GM21737 (cell line): ENCODE results near the gene VTI1A.
"Not testable (repeated sequence)": the region's sequence is repeated elsewhere in the genome, so short reads cannot be mapped to it uniquely, and the experiment has no call there.

Experiments
- ATAC-seq: cut with Tn5 transposase; IDR thresholded peaks from one replicate; pipeline ENCODE4 v1.9.1; 2021; ENCODE audit warnings: mild to moderate bottlenecking, moderate library complexity; ENCODE audit not compliant: unreplicated experiment

Gene VTI1A

GRCh38 chr10:112848228-112848627, 401.2 kb downstream of the VTI1A start:
- no peak for ATAC-seq

GRCh38 chr10:112848868-112849430, 401.9 kb downstream of the VTI1A start:
- no peak for ATAC-seq

- no peak for ATAC-seq
These were observed 402.5 kb downstream of the VTI1A start for GRCh38 chr10:112849546-112849945.

GRCh38 chr10:112851181-112851580, 404.2 kb downstream of the VTI1A start:
- ATAC-seq = no peak

GRCh38 chr10:112851588-112852211, 404.7 kb downstream of the VTI1A start:
- no peak for ATAC-seq

GRCh38 chr10:112852306-112852705, 405.3 kb downstream of the VTI1A start:
- ATAC-seq = no peak

- no peak for ATAC-seq
These were observed 408.1 kb downstream of the VTI1A start for GRCh38 chr10:112855134-112855533.

GRCh38 chr10:112857493-112857892, 410.5 kb downstream of the VTI1A start:
- ATAC-seq = no peak

GRCh38 chr10:112858986-112859651, 412.1 kb downstream of the VTI1A start:
- ATAC-seq = no peak

GRCh38 chr10:112859793-112860192, 412.8 kb downstream of the VTI1A start:
- ATAC-seq = no peak

GRCh38 chr10:112863461-112863860, 416.4 kb downstream of the VTI1A start:
- not testable (repeated sequence) for ATAC-seq
